ENCODE measurements around the gene SLC2A1.
A peak's percentile ranks its signal among the peaks of the same experiment; 100 is the strongest.

SLC2A1 gene

DNA sequence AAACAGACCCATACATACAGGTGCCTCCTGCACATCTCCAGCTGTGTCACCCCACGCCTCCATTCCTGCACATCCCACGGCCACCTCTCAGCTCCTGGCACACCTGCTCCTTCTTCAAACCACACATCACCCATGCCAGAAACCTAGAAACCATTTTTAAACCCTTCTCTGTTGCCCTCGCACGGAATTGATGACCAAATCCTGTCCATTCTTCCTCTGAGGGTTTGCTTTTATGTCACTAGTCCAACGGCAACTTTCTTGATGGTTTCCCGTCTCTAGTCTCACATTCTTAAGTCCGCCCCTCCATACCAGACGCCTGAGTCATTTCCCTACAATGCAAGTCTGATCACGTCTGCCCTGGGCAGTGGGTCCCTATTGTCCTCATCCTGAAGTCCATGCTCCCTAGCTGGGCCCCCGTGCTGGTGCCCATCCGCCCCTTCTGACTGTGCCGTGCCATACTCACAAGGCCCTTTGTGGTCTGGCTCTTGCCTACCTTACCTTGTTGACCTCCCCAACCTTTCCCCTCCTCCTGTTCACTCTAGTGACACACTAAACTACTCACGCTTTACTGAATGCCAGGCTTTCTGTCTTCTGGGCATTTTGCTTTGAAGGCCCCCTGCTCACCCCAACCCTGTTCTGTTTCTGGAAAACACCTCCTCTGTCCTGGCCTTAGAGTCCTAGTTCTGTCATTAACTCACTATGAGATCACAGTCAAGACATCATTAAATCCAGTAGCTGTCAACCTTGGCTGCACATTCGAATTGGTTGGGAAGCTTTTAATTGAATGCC lies 17.6 kb downstream of the SLC2A1 start (continued):
- TF ChIP-seq, protein P1, sequence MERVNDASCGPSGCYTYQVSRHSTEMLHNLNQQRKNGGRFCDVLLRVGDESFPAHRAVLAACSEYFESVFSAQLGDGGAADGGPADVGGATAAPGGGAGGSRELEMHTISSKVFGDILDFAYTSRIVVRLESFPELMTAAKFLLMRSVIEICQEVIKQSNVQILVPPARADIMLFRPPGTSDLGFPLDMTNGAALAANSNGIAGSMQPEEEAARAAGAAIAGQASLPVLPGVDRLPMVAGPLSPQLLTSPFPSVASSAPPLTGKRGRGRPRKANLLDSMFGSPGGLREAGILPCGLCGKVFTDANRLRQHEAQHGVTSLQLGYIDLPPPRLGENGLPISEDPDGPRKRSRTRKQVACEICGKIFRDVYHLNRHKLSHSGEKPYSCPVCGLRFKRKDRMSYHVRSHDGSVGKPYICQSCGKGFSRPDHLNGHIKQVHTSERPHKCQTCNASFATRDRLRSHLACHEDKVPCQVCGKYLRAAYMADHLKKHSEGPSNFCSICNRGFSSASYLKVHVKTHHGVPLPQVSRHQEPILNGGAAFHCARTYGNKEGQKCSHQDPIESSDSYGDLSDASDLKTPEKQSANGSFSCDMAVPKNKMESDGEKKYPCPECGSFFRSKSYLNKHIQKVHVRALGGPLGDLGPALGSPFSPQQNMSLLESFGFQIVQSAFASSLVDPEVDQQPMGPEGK (tag by site-specific recombination; IDR thresholded peaks at IDR 0.05), result peak; percentile 28
- TF ChIP-seq GLIS2 (tag by site-specific recombination; IDR thresholded peaks at IDR 0.05) (peak; percentile 66), MYNN (tag by site-specific recombination; IDR thresholded peaks at IDR 0.05; ENCODE audit: borderline replicate concordance) (no peak), ZBTB48 (tag by site-specific recombination; IDR thresholded peaks at IDR 0.05) (peak; percentile 42; the same call in 1 of the 2 replicates), KLF8 (tag by site-specific recombination; IDR thresholded peaks at IDR 0.05) (peak; percentile 78), ZNF658 (tag by site-specific recombination; IDR thresholded peaks at IDR 0.05) (no peak), ZNF660 (tag by site-specific recombination; IDR thresholded peaks at IDR 0.05) (peak; percentile 20; the same call in 1 of the 2 replicates), ZNF211 (tag by site-specific recombination; IDR thresholded peaks at IDR 0.05; ENCODE audit: low read depth) (no peak), ZNF501 (tag by site-specific recombination; IDR thresholded peaks at IDR 0.05) (0 out of 2 replicates have a peak, but pooled peaks have one; percentile 15), ZNF138 (tag by site-specific recombination; IDR thresholded peaks at IDR 0.05; ENCODE audit: borderline replicate concordance) (no peak), ZFHX2 (tag by site-specific recombination; conservative IDR thresholded peaks at IDR 0.05) (peak; percentile 52), ZFP69B (tag by site-specific recombination; IDR thresholded peaks at IDR 0.05) (peak; percentile 82; the same call in 1 of the 2 replicates), PRDM1 (tag by site-specific recombination; IDR thresholded peaks at IDR 0.05) (peak; percentile 71), ZNF19 (tag by site-specific recombination; IDR thresholded peaks at IDR 0.05; ENCODE audit: low read depth) (no peak), ZBTB1 (tag by site-specific recombination; IDR thresholded peaks at IDR 0.05) (no peak)
- TF ChIP-seq, protein P2, sequence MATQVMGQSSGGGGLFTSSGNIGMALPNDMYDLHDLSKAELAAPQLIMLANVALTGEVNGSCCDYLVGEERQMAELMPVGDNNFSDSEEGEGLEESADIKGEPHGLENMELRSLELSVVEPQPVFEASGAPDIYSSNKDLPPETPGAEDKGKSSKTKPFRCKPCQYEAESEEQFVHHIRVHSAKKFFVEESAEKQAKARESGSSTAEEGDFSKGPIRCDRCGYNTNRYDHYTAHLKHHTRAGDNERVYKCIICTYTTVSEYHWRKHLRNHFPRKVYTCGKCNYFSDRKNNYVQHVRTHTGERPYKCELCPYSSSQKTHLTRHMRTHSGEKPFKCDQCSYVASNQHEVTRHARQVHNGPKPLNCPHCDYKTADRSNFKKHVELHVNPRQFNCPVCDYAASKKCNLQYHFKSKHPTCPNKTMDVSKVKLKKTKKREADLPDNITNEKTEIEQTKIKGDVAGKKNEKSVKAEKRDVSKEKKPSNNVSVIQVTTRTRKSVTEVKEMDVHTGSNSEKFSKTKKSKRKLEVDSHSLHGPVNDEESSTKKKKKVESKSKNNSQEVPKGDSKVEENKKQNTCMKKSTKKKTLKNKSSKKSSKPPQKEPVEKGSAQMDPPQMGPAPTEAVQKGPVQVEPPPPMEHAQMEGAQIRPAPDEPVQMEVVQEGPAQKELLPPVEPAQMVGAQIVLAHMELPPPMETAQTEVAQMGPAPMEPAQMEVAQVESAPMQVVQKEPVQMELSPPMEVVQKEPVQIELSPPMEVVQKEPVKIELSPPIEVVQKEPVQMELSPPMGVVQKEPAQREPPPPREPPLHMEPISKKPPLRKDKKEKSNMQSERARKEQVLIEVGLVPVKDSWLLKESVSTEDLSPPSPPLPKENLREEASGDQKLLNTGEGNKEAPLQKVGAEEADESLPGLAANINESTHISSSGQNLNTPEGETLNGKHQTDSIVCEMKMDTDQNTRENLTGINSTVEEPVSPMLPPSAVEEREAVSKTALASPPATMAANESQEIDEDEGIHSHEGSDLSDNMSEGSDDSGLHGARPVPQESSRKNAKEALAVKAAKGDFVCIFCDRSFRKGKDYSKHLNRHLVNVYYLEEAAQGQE (tag by site-specific recombination; IDR thresholded peaks at IDR 0.05), result no peak

DNA sequence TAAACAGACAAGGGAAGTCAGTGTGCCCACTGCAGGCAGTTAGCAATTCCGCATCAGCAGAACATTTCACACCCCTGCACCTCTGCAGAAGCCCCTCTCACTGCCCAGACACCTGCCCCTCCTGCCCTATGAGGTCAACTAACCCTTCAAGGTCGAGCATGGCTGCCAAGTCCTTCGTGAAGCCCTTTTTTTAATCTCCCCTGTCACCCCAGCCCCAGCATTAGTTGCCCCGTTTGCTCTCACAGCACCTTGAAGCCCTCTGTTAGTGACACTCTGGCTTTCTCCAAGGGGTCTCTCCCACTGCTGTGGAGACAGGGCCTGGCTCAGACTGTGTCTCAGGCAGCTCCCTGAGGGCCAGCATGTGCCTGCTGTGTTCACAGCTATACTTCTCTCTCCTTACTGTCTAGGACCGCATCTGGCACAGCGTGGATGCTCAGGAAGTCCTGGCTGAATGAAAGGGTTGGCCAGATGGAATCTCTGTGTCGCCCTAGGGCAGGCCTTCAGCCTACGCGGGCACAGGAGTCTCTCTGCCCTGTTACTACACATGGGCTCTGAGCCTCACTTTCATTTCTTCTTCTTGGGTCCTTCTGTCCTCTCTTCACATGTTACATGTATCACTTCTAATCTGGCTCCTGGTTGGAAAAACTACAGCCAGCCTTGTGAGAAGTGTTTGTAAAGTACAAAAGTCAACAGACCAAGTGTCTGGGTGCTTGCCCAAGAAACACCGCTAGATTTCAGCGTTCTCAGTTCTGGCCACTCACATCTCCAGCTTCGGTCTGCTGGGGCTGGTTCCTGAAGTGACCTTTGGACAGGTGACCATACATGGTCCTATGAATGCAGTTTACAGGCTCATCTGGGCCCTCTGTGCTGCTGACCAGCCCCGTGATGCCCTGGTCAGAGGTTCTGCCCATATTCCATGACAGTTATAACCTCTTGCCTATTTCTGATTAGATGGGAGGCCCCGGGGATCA lies 19.7 kb downstream of the SLC2A1 start:
- Histone ChIP-seq H3K9me3 (ENCODE audit: control insufficient read depth, insufficient read depth, low read depth, low read length) (no peaks in the 10 kb centered on the region), H3K36me3 (ENCODE audit: control insufficient read depth in 2 of 2, insufficient read depth in 1 of 2, low read length in 2 of 2) (peaks cover 11 to 87% of the 10 kb centered on the region in 2 experiments; a peak in 2 of 3 replicates), H3K4me1 (ENCODE audit: control insufficient read depth, insufficient read depth, low read length) (no peaks in the 10 kb centered on the region), H3K27ac (ENCODE audit: extremely low read depth, low read depth, low read length) (no peak overlapping the region), H3K4me3 (ENCODE audit: low read depth, low read length) (no peak overlapping the region)
- TF ChIP-seq ZNF221 (tag by site-specific recombination; IDR thresholded peaks at IDR 0.05; ENCODE audit: borderline replicate concordance), result no peak
- no peak for TF ChIP-seq HOXA7 (CRISPR knock-in tag; IDR thresholded peaks at IDR 0.05; ENCODE audit: borderline replicate concordance)
- TF ChIP-seq ZFP69B (tag by site-specific recombination; IDR thresholded peaks at IDR 0.05), result no peak
- no peak for TF ChIP-seq OVOL3 (tag by site-specific recombination; IDR thresholded peaks at IDR 0.05)
- TF ChIP-seq YY1 (tag by site-specific recombination; IDR thresholded peaks at IDR 0.05), result no peak
- peak; percentile 80 for TF ChIP-seq ZIC2 (tag by site-specific recombination; IDR thresholded peaks at IDR 0.05)
- ChIA-PET POLR2A (interaction anchor here (2.0 kb wide), 1 partner anchor 172 kb away, joined by 7 read pairs; the partner anchor contains the start of genes C1orf50 and P3H1), CTCF (interaction anchor here (1.7 kb wide), 1 partner anchor 134 kb away, joined by 7 read pairs; no protein-coding TSS in a partner anchor)
